Thymus (tissue), 11 donors: Measurements from ENCODE around the gene CDYL2. TPM values are rescaled to one million over a fixed set of nuclear protein-coding genes. Genes with fewer than 3 reads are reported as not detected.
A peak's percentile ranks its signal among the peaks of the same experiment; 100 is the strongest.

Experiments used
- DNase-seq, 9 donors: peaks; one replicate each; pipeline ENCODE4 v3.0.0-alpha.2; 2013; ENCODE audit warnings: low spot score in 9 of 9, low read depth in 6 of 9, missing footprints in 1 of 9
- H3K27ac ChIP-seq, 2 donors: one replicate each; pipeline ENCODE4 v1.5.1; 2013; ENCODE audit warnings: control low read depth in 1 of 2, low read depth in 1 of 2, low read length in 1 of 2, mild to moderate bottlenecking in 1 of 2, moderate library complexity in 1 of 2
- H3K27me3 ChIP-seq, 2 donors: one replicate each; pipeline ENCODE4 v1.5.1; 2013; ENCODE audit warnings: low read length in 1 of 2; ENCODE audit not compliant: control insufficient read depth in 2 of 2, insufficient read depth in 1 of 2
- H3K36me3 ChIP-seq, 2 donors: one replicate each; pipeline ENCODE4 v1.5.1; 2013; ENCODE audit warnings: low read length in 1 of 2, mild to moderate bottlenecking in 1 of 2, moderate library complexity in 1 of 2; ENCODE audit not compliant: control insufficient read depth in 2 of 2, insufficient read depth in 2 of 2
- H3K4me1 ChIP-seq, 2 donors: one replicate each; pipeline ENCODE4 v1.5.1; 2013; ENCODE audit warnings: low read length in 2 of 2; ENCODE audit not compliant: control insufficient read depth in 2 of 2, insufficient read depth in 2 of 2
- H3K4me3 ChIP-seq, 2 donors: one replicate each; pipeline ENCODE4 v1.5.1; 2013; ENCODE audit warnings: low read length in 2 of 2, control low read depth in 1 of 2, mild to moderate bottlenecking in 1 of 2
- H3K9me3 ChIP-seq, 2 donors: one replicate each; pipeline ENCODE4 v1.5.1; 2013; ENCODE audit warnings: low read length in 1 of 2, mild to moderate bottlenecking in 1 of 2; ENCODE audit not compliant: control insufficient read depth in 2 of 2, insufficient read depth in 1 of 2
- WGBS: extraction: QIAGEN DNeasy Blood & Tissue Kit; methylation state at CpG from one replicate; pipeline ENCODE4 v1.1.7; 2013; 5-methylcytosine and 5-hydroxymethylcytosine counted together
- polyA plus RNA-seq: library from polyadenylated mRNA; stranded (reverse); fragments of 200-250 nt; gene quantifications from one replicate; pipeline ENCODE4 v1.2.3, GENCODE V29; 2013
- total RNA-seq: library from RNA; stranded (reverse); fragments of 120-200 nt; gene quantifications from one replicate; pipeline ENCODE4 v1.2.4, GENCODE V29; 2013
- donor health status: healthy.

Gene CDYL2
- total and polyA plus RNA-seq, 2 donors, result 2.0 to 2.6 TPM

DNA sequence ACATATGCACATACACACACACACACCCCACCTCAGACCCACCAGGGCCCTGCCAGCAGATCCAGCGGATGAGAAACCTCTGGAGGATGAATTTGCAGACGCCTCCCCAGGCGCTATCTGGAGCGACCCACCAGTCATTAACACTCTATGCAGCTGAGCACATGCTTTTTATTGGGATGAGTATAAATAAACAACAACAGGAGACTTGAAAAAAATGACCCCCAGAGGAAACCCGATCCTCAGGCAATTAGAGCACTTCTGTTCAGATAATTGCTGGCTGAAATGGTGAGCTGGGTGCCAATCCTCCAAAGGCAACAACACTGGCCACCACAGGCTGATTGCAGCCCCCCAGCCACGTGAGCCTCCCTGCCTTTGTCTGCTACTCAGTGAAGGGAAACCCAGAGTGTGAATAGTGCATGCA, 230.7 kb downstream of the CDYL2 start:
- Histone ChIP-seq H3K4me1 (no peaks in the 10 kb centered on the region), H3K27me3 (no peaks in the 10 kb centered on the region), H3K4me3 (no peak overlapping the region), H3K9me3 (no peaks in the 10 kb centered on the region), H3K27ac (no peak overlapping the region), H3K36me3 (no peaks in the 10 kb centered on the region)
- 94% methylated on average over 6 of the region's 6 CpGs for WGBS
- no peak for DNase-seq

DNA sequence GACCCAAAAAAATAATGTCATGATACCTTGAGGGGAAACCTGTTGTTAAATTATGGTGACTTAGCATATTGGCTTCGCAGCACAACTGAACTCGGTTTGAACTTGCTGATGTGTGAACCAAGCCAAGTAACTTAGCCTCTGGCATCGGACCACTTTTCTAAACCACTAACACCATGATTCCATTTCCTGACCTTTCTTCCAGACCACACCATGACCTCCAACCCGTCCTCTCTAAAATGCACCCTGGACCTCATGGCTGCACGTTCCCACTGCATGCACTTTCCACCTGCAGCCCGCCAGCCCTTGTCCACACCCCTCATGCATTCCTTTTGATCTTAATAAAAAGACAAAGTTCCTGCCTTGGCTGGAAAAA, 234.3 kb downstream of the CDYL2 start:
- 32% methylated on average over 6 of the region's 6 CpGs for WGBS
- no peaks in the 10 kb centered on the region for H3K9me3 ChIP-seq
- no peaks in the 10 kb centered on the region for H3K4me1 ChIP-seq
- H3K4me3 ChIP-seq, result no peak overlapping the region
- H3K36me3 ChIP-seq, result no peaks in the 10 kb centered on the region
- DNase-seq, result no peak
- H3K27me3 ChIP-seq, result no peaks in the 10 kb centered on the region
- H3K27ac ChIP-seq, result no peak overlapping the region

DNA sequence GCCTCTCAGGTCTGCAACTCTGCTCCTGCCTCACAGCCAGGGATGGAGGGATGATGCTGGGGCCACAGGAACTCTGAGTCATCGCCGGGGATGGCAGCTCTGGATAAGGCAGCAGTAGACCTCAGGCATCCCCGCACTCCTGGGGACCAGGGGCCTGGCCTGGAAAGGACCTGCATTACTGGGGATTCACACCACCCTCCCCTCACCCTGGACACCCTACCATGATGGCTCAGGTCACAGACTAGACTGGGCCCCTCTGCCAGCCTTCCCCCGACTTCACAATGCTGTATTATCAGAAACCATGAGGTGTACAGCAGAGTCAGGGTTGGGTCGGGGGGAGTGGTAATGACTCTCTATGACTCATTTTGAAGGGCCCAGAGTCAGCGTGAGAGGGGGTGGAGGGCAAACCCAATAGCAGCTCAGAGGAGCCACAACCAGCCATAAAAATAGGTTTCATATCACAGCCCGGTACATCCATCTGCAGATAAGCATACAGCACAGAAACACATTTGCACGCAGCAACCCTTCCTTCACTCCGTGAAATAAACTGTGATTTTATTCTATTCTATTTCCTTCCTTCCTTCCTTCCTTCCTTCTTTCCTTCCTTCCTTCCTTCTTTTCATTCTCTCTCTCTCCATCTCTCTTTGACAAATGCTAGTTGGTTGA, 234.8 kb downstream of the CDYL2 start:
- no peaks in the 10 kb centered on the region for H3K36me3 ChIP-seq
- DNase-seq, result no peak
- no peaks in the 10 kb centered on the region for H3K27me3 ChIP-seq
- no peaks in the 10 kb centered on the region for H3K9me3 ChIP-seq
- H3K4me1 ChIP-seq, result peaks cover 2 to 3% of the 10 kb centered on the region in 2 donors
- no peak overlapping the region for H3K4me3 ChIP-seq
- 86% methylated on average over 9 of the region's 9 CpGs for WGBS
- no peak overlapping the region for H3K27ac ChIP-seq

DNA sequence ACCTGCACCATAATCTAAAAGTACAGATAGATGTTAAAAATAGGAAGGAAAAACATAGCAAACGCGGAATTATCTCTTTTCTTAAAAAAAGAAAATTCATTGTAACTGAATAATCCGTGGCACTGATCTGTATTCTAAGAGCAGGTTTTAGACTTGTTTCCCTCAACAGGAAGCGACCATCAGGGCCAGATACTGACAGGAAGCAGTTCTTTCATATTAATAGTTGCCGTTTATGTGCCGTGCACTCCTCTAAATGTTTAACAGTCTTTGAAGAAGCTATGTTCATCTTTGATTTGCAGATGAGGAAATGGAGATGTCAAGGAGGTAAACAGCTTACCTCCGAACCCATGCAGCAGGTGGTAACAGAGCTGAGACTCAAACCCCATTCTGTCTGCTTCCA, 240.0 kb downstream of the CDYL2 start:
- H3K9me3 ChIP-seq, result no peaks in the 10 kb centered on the region
- H3K4me3 ChIP-seq, result no peak overlapping the region
- peak in 1 of 9 donors; percentile 15 for DNase-seq
- H3K27ac ChIP-seq, result no peak overlapping the region
- H3K27me3 ChIP-seq, result no peaks in the 10 kb centered on the region
- H3K4me1 ChIP-seq, result peaks cover 4 to 6% of the 10 kb centered on the region in 2 donors
- H3K36me3 ChIP-seq, result no peaks in the 10 kb centered on the region
- WGBS, result 14% methylated on average over 7 of the region's 7 CpGs

DNA sequence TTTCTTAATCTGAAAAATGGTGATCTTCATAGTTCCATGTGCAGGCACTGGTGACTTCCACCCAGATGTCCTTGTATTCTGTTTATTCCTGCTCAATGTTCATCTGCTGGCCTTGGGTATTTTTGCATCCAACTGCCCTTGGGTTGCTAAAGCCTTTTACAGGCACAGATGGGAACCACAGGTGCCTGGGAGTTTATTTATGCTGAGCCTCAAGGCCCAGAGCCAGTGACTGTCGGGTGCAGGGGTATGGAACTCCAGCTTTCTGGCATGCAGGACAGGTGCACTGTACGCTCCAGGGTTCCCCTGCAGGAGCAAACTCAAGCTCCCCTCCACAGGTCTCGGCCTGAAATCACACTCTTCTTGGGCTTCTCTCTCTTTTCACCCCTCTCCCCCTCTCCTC, 241.3 kb downstream of the CDYL2 start:
- Histone ChIP-seq H3K27ac (no peak overlapping the region), H3K9me3 (no peaks in the 10 kb centered on the region), H3K4me3 (no peak overlapping the region), H3K36me3 (no peaks in the 10 kb centered on the region), H3K27me3 (no peaks in the 10 kb centered on the region), H3K4me1 (peaks cover 4 to 6% of the 10 kb centered on the region in 2 donors)
- 98% methylated on average over 3 of the region's 3 CpGs for whole genome bisulfite sequencing
- no peak for DNase-seq

DNA sequence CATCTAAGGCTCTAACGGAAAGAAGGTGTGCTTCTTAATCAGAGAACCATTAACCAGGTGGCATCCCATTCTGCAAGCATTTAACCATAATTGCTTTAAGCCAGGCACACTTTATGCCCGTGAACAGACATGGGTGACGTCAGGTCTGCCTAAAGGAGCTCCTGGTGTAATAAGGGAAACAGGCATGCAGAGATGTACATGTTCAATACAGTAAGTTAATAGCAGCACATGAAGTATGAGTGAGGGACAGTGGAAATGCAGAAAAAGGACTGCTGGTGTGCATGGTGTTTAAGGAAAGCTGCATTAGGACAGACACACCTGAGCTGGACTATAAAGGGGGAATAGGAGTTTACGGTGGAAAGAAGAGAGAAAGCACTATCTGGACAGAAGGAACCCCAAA, 245.0 kb downstream of the CDYL2 start:
- WGBS, result 85% methylated on average over 4 of the region's 4 CpGs
- DNase-seq, result no peak
- Histone ChIP-seq H3K27ac (no peak overlapping the region), H3K4me1 (peaks cover 0 to under 1% of the 10 kb centered on the region in 2 donors), H3K4me3 (no peak overlapping the region), H3K36me3 (no peaks in the 10 kb centered on the region), H3K9me3 (no peaks in the 10 kb centered on the region), H3K27me3 (no peaks in the 10 kb centered on the region)

DNA sequence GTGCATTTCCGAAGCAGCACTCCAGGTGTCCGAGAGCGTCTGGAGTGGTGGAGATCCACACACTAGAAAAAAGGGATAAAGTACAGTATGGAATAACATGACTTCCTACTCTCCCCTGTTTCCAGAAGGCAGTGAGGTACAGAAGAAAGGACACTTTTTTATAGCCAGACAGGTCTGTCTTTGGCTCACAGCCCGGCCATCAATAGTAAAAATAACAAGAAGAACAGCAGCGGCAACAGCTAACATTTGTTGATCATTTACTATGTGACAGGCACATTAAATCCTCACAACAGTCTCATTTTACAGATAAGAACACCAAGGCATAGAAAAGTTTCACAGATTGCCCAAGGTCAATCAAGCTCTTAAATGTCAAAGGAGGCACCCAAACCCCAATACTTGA, 247.4 kb downstream of the CDYL2 start:
- no peaks in the 10 kb centered on the region for H3K36me3 ChIP-seq
- H3K4me3 ChIP-seq, result no peak overlapping the region
- H3K27me3 ChIP-seq, result no peaks in the 10 kb centered on the region
- no peak overlapping the region for H3K27ac ChIP-seq
- H3K4me1 ChIP-seq, result peaks cover 4 to 5% of the 10 kb centered on the region in 2 donors
- WGBS, result 96% methylated on average over 5 of the region's 5 CpGs
- no peaks in the 10 kb centered on the region for H3K9me3 ChIP-seq
- no peak for DNase-seq

DNA sequence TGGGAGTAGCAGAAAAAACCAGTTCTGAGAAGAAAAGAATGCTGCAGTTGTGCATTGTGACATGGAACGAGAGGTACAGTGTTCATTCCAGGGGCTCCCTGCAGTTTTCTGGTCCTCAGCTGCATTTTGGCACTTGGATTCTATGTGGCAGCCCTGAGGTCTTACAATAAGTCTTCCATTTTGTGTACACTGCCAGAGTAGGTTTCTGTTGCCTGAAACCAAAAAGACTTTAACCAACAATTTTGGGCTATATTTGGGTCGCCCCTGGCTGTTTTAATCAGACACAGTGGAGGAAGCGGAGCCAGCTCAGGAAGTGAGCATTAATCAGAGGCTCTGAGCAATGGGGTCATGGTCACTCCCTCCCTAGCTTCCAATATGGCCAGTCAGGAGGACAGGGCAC, 247.9 kb downstream of the CDYL2 start:
- 83% methylated on average over 3 of the region's 3 CpGs for WGBS
- peaks cover 5 to 8% of the 10 kb centered on the region in 2 donors for H3K4me1 ChIP-seq
- no peaks in the 10 kb centered on the region for H3K9me3 ChIP-seq
- no peaks in the 10 kb centered on the region for H3K27me3 ChIP-seq
- H3K27ac ChIP-seq, result no peak overlapping the region
- DNase-seq, result no peak
- no peaks in the 10 kb centered on the region for H3K36me3 ChIP-seq
- no peak overlapping the region for H3K4me3 ChIP-seq

DNA sequence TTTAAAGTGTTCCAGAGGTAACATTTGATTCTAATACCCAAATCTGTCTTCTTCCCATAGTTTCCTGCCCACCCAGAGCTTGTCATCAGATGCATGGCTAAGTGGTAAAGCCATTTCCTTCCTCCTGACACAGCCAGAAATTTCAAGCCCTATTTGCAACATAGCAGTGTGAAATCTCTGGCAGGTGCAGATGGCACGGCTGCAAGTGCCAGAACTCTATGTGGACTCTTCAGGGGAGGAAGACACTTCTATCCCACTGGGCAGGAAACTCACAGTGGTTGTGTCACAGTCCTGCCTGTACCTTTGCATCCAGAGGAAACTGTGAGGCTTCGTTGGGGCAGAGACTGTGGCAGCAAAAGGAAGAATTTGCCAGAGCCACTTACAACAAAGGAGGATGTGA, 250.4 kb downstream of the CDYL2 start:
- Histone ChIP-seq H3K27me3 (no peaks in the 10 kb centered on the region), H3K27ac (no peak overlapping the region), H3K4me1 (peaks cover 5 to 8% of the 10 kb centered on the region in 2 donors), H3K4me3 (no peak overlapping the region), H3K36me3 (no peaks in the 10 kb centered on the region), H3K9me3 (no peaks in the 10 kb centered on the region)
- 0% methylated on average over 2 of the region's 2 CpGs for WGBS
- no peak for DNase-seq
